B cell (primary cell): ENCODE data around the gene QKI. TPM values are rescaled to one million over a fixed set of nuclear protein-coding genes. Genes with fewer than 3 reads are reported as not detected.

Experiments used
- ATAC-seq: fragments of 200-7000 bp; cut with Tn5 transposase; one replicate; pipeline ENCODE4 v1.10.0; 2021; ENCODE audit warnings: low read depth, mild to moderate bottlenecking, moderate number of reproducible peaks, moderate library complexity
- CTCF ChIA-PET: fragments of 350-600 bp; sonication (Branson Sonifier 250); formaldehyde crosslinking; loops from one replicate; lab custom pipeline; 2021; ENCODE audit warnings: antibody characterized with exemption, inconsistent platforms; lab: Charles Lee
- POLR2A ChIA-PET: fragments of 350-600 bp; sonication (Branson Sonifier 250); formaldehyde crosslinking; loops from one replicate; lab custom pipeline; 2021; ENCODE audit warnings: antibody characterized with exemption; lab: Charles Lee
- DNase-seq: peaks from one replicate; pipeline ENCODE4 v3.0.0; 2013
- H2AFZ ChIP-seq: 2 replicates; pipeline ENCODE4 v1.6.1; 2012; ENCODE audit warnings: mild to moderate bottlenecking, low read depth, low read length; ENCODE audit not compliant: insufficient read depth, poor library complexity, severe bottlenecking
- H3K27ac ChIP-seq, 2 donors: 1 replicate in 1 of 2; 2 replicates in 1 of 2; pipeline ENCODE4 v1.5.1; 2012 to 2013; ENCODE audit warnings: low read length in 2 of 2, mild to moderate bottlenecking in 2 of 2, moderate library complexity in 1 of 2
- H3K27me3 ChIP-seq, 4 experiments: fragments of 200-600 bp in 1 of 4; sonication (generic) in 1 of 4; replicated peaks in 1 of 4; 1 replicate in 2 of 4; 2 replicates in 2 of 4; pipeline versions ENCODE4 v1.6.1 to v1.7.0; 2013 to 2016; ENCODE audit warnings: low read length in 3 of 4, mild to moderate bottlenecking in 2 of 4, mixed read lengths in 1 of 4, moderate library complexity in 1 of 4; ENCODE audit not compliant: insufficient read depth in 4 of 4, control insufficient read depth in 3 of 4; ENCODE audit errors: control extremely low read depth in 1 of 4
- H3K36me3 ChIP-seq, 2 experiments: replicated peaks in 1 of 2; 1 replicate in 1 of 2; 2 replicates in 1 of 2; pipeline versions ENCODE4 v1.6.1 to v1.7.1; 2013; ENCODE audit warnings: low read length in 1 of 2; ENCODE audit not compliant: insufficient read depth in 2 of 2, control insufficient read depth in 1 of 2; ENCODE audit errors: control extremely low read depth in 1 of 2, extremely low read depth in 1 of 2
- H3K4me1 ChIP-seq, 2 donors: fragments of 200-600 bp in 1 of 2; sonication (generic) in 1 of 2; 1 replicate in 1 of 2; 2 replicates in 1 of 2; pipeline versions ENCODE4 v1.5.1 to v1.6.1; 2013 to 2017; ENCODE audit warnings: low read length in 2 of 2; ENCODE audit not compliant: control insufficient read depth in 2 of 2, insufficient read depth in 2 of 2
- H3K4me2 ChIP-seq: replicated peaks from 2 replicates; pipeline ENCODE3; 2012; ENCODE audit warnings: mild to moderate bottlenecking, low read depth, low read length; ENCODE audit not compliant: poor library complexity, severe bottlenecking
- H3K4me3 ChIP-seq, 5 experiments: fragments of 200-600 bp in 1 of 5; sonication (generic) in 1 of 5; 1 replicate in 3 of 5; 2 replicates in 2 of 5; pipeline versions ENCODE4 v1.5.1 to v1.7.0; 2011 to 2016; ENCODE audit warnings: low read length in 4 of 5, mild to moderate bottlenecking in 4 of 5, low read depth in 2 of 5, control low read depth in 1 of 5, moderate library complexity in 1 of 5; ENCODE audit not compliant: insufficient read depth in 1 of 5; ENCODE audit errors: control extremely low read depth in 1 of 5, extremely low read depth in 1 of 5
- H3K79me2 ChIP-seq: fragments of 200-600 bp; sonication (generic); one replicate; pipeline ENCODE4 v1.6.0; 2016; ENCODE audit warnings: low read length; ENCODE audit not compliant: control insufficient read depth, insufficient read depth
- H3K9ac ChIP-seq: fragments of 200-600 bp; sonication (generic); 2 replicates; pipeline ENCODE4 v1.6.1; 2017; ENCODE audit warnings: mild to moderate bottlenecking, low read length, moderate library complexity
- H3K9me3 ChIP-seq, 3 donors: one replicate each; pipeline versions ENCODE4 v1.6.1 to v1.7.1; 2013; ENCODE audit warnings: low read length in 2 of 3; ENCODE audit not compliant: control insufficient read depth in 2 of 3, insufficient read depth in 1 of 3; ENCODE audit errors: control extremely low read depth in 1 of 3
- H4K20me1 ChIP-seq: 2 replicates; pipeline ENCODE4 v1.6.0; 2012; ENCODE audit warnings: mild to moderate bottlenecking, low read length; ENCODE audit not compliant: insufficient read depth, control insufficient read depth, poor library complexity, severe bottlenecking
- H3K27ac Mint-ChIP-seq: one replicate; pipeline ENCODE4 v1.8.0; 2021; ENCODE audit warnings: mixed read lengths
- H3K27me3 Mint-ChIP-seq: one replicate; pipeline ENCODE4 v1.8.0; 2021; ENCODE audit warnings: mixed read lengths
- H3K4me1 Mint-ChIP-seq: one replicate; pipeline ENCODE4 v1.8.0; 2021; ENCODE audit warnings: mixed read lengths
- H3K4me3 Mint-ChIP-seq: one replicate; pipeline ENCODE4 v1.8.0; 2021; ENCODE audit warnings: mixed read lengths
- H3K9me3 Mint-ChIP-seq: one replicate; pipeline ENCODE4 v1.8.0; 2022; ENCODE audit warnings: mixed read lengths; ENCODE audit not compliant: insufficient read depth
- CTCF ChIP-seq: fragments of 200-600 bp; IDR thresholded peaks from one replicate; pipeline ENCODE4 v1.8.0; 2022; ENCODE audit warnings: antibody characterized with exemption, mild to moderate bottlenecking
- EZH2 ChIP-seq: IDR thresholded peaks from 2 replicates; pipeline ENCODE4 v1.6.1; 2012; ENCODE audit warnings: borderline replicate concordance, low read depth, mild to moderate bottlenecking, moderate library complexity, low read length; ENCODE audit not compliant: insufficient read depth, poor library complexity, severe bottlenecking
- WGBS: methylation state at CpG from one replicate; pipeline ENCODE4 v1.1.5; 2013; ENCODE audit warnings: missing lambda C conversion rate; ENCODE audit not compliant: insufficient coverage; 5-methylcytosine and 5-hydroxymethylcytosine counted together
- intact Hi-C: fragments of 100-400 bp; cut with micrococcal nuclease; formaldehyde crosslinking; loops from one replicate; pipeline ENCODE4 v1.10.0; 2022
- polyA plus RNA-seq: library from polyadenylated mRNA; depleted of rRNA; stranded (reverse); fragments of >200 nt; gene quantifications from 2 replicates; pipeline ENCODE4 v1.2.3, GENCODE V29; 2012
- total RNA-seq, 2 donors: library from RNA; stranded (reverse); fragments of 120-200 nt in 1 of 2; gene quantifications; 1 replicate in 1 of 2; 2 replicates in 1 of 2; pipeline versions ENCODE4 v1.2.3 to v1.2.4, GENCODE V29; 2013 to 2022

The QKI gene
- total and polyA plus RNA-seq, 2 donors (not counting 1 experiment from before 2014, with no cell fraction given), result 38.8 to 79.5 TPM

GRCh38 chr6:163391985-163392384 is 22.5 kb upstream of the QKI start:
- WGBS, result no CpG with 5 or more reads among the region's 2 CpGs
- H2AFZ ChIP-seq, result no peak overlapping the region
- TF ChIP-seq CTCF, result no peak
- no peak for TF ChIP-seq EZH2

GRCh38 chr6:163392533-163392932 is 22.0 kb upstream of the QKI start:
- TF ChIP-seq EZH2 (no peak), CTCF (no peak)
- WGBS, result no CpG with 5 or more reads among the region's 2 CpGs
- Histone ChIP-seq H3K27me3 (peaks cover 0 to 14% (median 7%) of the 10 kb centered on the region in 4 experiments), H3K27ac (no peak overlapping the region), H2AFZ (no peak overlapping the region), H3K4me2 (no peak overlapping the region), H3K79me2 (no peaks in the 10 kb centered on the region), H4K20me1 (no peaks in the 10 kb centered on the region), H3K9ac (no peak overlapping the region), H3K9me3 (no peaks in the 10 kb centered on the region), H3K4me3 (no peak overlapping the region), H3K36me3 (no peaks in the 10 kb centered on the region), H3K4me1 (peaks cover 7 to 9% of the 10 kb centered on the region in 2 donors)
- Mint-ChIP-seq H3K4me1 (peaks cover 10% of the 10 kb centered on the region), H3K9me3 (no peaks in the 10 kb centered on the region), H3K4me3 (no peak overlapping the region), H3K27ac (no peak overlapping the region), H3K27me3 (peaks cover 42% of the 10 kb centered on the region)
- ATAC-seq (no peak), DNase-seq (no peak)
- intact Hi-C loops, result no loop called here
- CTCF ChIA-PET, result no interaction called here
- POLR2A ChIA-PET, result no interaction called here

More at GRCh38 chr6:163391985-163392384, 22.5 kb upstream of the QKI start:
- H3K4me1 Mint-ChIP-seq, result peaks cover 10% of the 10 kb centered on the region
- peaks cover 39% of the 10 kb centered on the region for H3K27me3 Mint-ChIP-seq
- Histone ChIP-seq H3K4me2 (no peak overlapping the region), H3K9me3 (no peaks in the 10 kb centered on the region), H3K27me3 (peaks cover 0 to 12% (median 5%) of the 10 kb centered on the region in 4 experiments), H3K36me3 (no peaks in the 10 kb centered on the region), H3K79me2 (no peaks in the 10 kb centered on the region), H3K4me3 (no peak overlapping the region), H4K20me1 (no peaks in the 10 kb centered on the region), H3K4me1 (peaks cover 6 to 9% of the 10 kb centered on the region in 2 donors), H3K27ac (no peak overlapping the region), H3K9ac (no peak overlapping the region)
- H3K4me3 Mint-ChIP-seq, result no peak overlapping the region
- intact Hi-C loops, result no loop called here
- no peak for ATAC-seq
- DNase-seq, result no peak
- ChIA-PET POLR2A (no interaction called here), CTCF (interaction anchor here (1.3 kb wide), 1 partner anchor 11 kb away, joined by 3 read pairs; no protein-coding TSS in a partner anchor)
- no peaks in the 10 kb centered on the region for H3K9me3 Mint-ChIP-seq
- H3K27ac Mint-ChIP-seq, result no peak overlapping the region
